Measurements from ENCODE around the gene TAF1C. TPM values are rescaled to one million over a fixed set of nuclear protein-coding genes. Genes with fewer than 3 reads are reported as not detected.

The TAF1C gene
- total RNA-seq, 1 donor from 2014 or later, result 16.5 TPM

Other genes with a start within 250 kb of the TAF1C start
- gene OSGIN1, start 233.8 kb downstream of the TAF1C start, total RNA-seq, result 0.60 and 1.3 TPM in 2 replicates
- not detected in 2 replicates for gene NECAB2, start 218.8 kb downstream of the TAF1C start, total RNA-seq
- gene SLC38A8, start 144.3 kb downstream of the TAF1C start, total RNA-seq, result not detected in 2 replicates
- gene MBTPS1, start 70.1 kb downstream of the TAF1C start, total RNA-seq, result 74.3 and 106 TPM in 2 replicates
- gene HSDL1, start 41.9 kb downstream of the TAF1C start, total RNA-seq, result 25.1 and 33.5 TPM in 2 replicates
- under 0.01 TPM in 2 replicates for gene DNAAF1, start 41.7 kb downstream of the TAF1C start, total RNA-seq
- not detected in 2 replicates for gene ADAD2, start 4.1 kb upstream of the TAF1C start, total RNA-seq
- gene KCNG4, start 53.0 kb upstream of the TAF1C start, total RNA-seq, result not detected in 2 replicates
- not detected in 2 replicates for gene WFDC1, start 107.8 kb upstream of the TAF1C start, total RNA-seq
- under 0.01 TPM in 1 of 2 replicates, not detected in the other for gene ATP2C2, start 181.5 kb upstream of the TAF1C start, total RNA-seq